Lower leg skin (tissue), 3 donors: Measurements from ENCODE around the gene USP51.

Experiments
- CTCF ChIP-seq, 3 donors: fragments of 450-650 bp; IDR thresholded peaks; one replicate each; pipeline ENCODE4 v1.5.1; 2016; ENCODE audit warnings: antibody characterized with exemption in 3 of 3, mild to moderate bottlenecking in 3 of 3, moderate library complexity in 2 of 3
- POLR2A ChIP-seq, 2 donors: fragments of 450-650 bp; IDR thresholded peaks; one replicate each; pipeline ENCODE4 v1.6.1; 2016 to 2017; ENCODE audit warnings: antibody characterized with exemption in 2 of 2, mild to moderate bottlenecking in 1 of 2, moderate library complexity in 1 of 2

GRCh38 chrX:55523356-55523755 is 33.7 kb upstream of the USP51 start:
- TF ChIP-seq POLR2A (IDR thresholded peaks at IDR 0.05) (no peak), CTCF (IDR thresholded peaks at IDR 0.05) (no peak)
